Stomach (tissue), 9 donors: ENCODE data around the gene ARHGAP24. TPM values are rescaled to one million over a fixed set of nuclear protein-coding genes. Genes with fewer than 3 reads are reported as not detected.

Source experiments
- DNase-seq, 2 donors: peaks; one replicate each; pipeline versions ENCODE4 v3.0.0 to v3.0.0-alpha.2; 2013 to 2019
- H3K27ac ChIP-seq, 5 donors: fragments of 200-600 bp in 4 of 5; sonication (generic) in 4 of 5; one replicate each; pipeline ENCODE4 v1.5.1; 2013 to 2019; ENCODE audit warnings: mild to moderate bottlenecking in 1 of 5, moderate library complexity in 1 of 5
- H3K27me3 ChIP-seq, 3 donors: fragments of 200-600 bp; sonication (generic); one replicate each; pipeline ENCODE4 v1.5.1; 2017 to 2019; ENCODE audit warnings: mixed run types in 1 of 3
- H3K36me3 ChIP-seq, 4 donors: fragments of 200-600 bp; sonication (generic); 1 replicate in 3 of 4; 2 replicates in 1 of 4; pipeline ENCODE4 v1.5.1; 2016 to 2019
- H3K4me1 ChIP-seq, 4 donors: fragments of 200-600 bp; sonication (generic); one replicate each; pipeline ENCODE4 v1.5.1; 2016 to 2019
- H3K4me3 ChIP-seq, 4 donors: fragments of 200-600 bp; sonication (generic) in 3 of 4; one replicate each; pipeline ENCODE4 v1.5.1; 2016 to 2019; ENCODE audit warnings: mild to moderate bottlenecking in 1 of 4
- H3K9me3 ChIP-seq, 4 donors: fragments of 200-600 bp; sonication (generic); one replicate each; pipeline ENCODE4 v1.5.1; 2016 to 2019
- CTCF ChIP-seq, 7 experiments: fragments of 450-650 bp in 4 of 7; fragments of 200-600 bp in 3 of 7; sonication (generic) in 3 of 7; IDR thresholded peaks; one replicate each; pipeline ENCODE4 v1.5.1; 2016 to 2019; ENCODE audit warnings: antibody characterized with exemption in 7 of 7, control low read depth in 2 of 7, mild to moderate bottlenecking in 1 of 7
- EP300 ChIP-seq: sonication (generic); formaldehyde crosslinking; IDR thresholded peaks from one replicate; pipeline ENCODE4 v1.6.1; 2017; ENCODE audit warnings: antibody characterized with exemption
- POLR2A ChIP-seq, 4 donors: fragments of 450-650 bp; IDR thresholded peaks; one replicate each; pipeline ENCODE4 v1.6.1; 2016; ENCODE audit warnings: antibody characterized with exemption in 4 of 4, control low read depth in 2 of 4, mild to moderate bottlenecking in 1 of 4, moderate library complexity in 1 of 4
- POLR2AphosphoS5 ChIP-seq, 3 donors: sonication (generic); formaldehyde crosslinking; IDR thresholded peaks; one replicate each; pipeline ENCODE4 v1.6.1; 2016; ENCODE audit warnings: antibody characterized with exemption in 3 of 3
- WGBS, 5 donors: extraction: QIAGEN DNeasy Blood & Tissue Kit in 3 of 5; methylation state at CpG; one replicate each; pipeline versions ENCODE4 v1.1.5 to v1.1.7; 2013 to 2018; 5-methylcytosine and 5-hydroxymethylcytosine counted together
- intact Hi-C: fragments of 100-400 bp; cut with DNase I; formaldehyde crosslinking; loops from one replicate; pipeline ENCODE4 v1.15.1; 2023; ENCODE audit warnings: low total_unique reads
- polyA plus RNA-seq, 3 donors: library from polyadenylated mRNA; stranded (reverse); fragments of 200-250 nt; gene quantifications; one replicate each; pipeline ENCODE4 v1.2.3, GENCODE V29; 2013
- total RNA-seq, 5 donors: library from RNA; depleted of rRNA; stranded (reverse); fragments of >200 nt; gene quantifications; one replicate each; pipeline versions ENCODE4 v1.1.0 to v1.2.3, GENCODE V29; 2014 to 2016
- donor health status: healthy with polysubstance abuse.
- donor health status: Bipolar disorder and iron deficiency.
- donor health status: healthy.

The ARHGAP24 gene
- total and polyA plus RNA-seq, 8 donors, result 6.4 to 152 (median 33.5) TPM

GRCh38 chr4:85932500-85933290 lies 457.7 kb downstream of the ARHGAP24 start:
- Histone ChIP-seq H3K4me3 (peak overlapping the region; percentile 29 to 36 (median 32)), H3K27me3 (no peaks in the 10 kb centered on the region), H3K36me3 (no peaks in the 10 kb centered on the region), H3K27ac (peak overlapping the region; percentile 59 to 79 (median 73)), H3K9me3 (no peaks in the 10 kb centered on the region), H3K4me1 (peaks cover 37 to 69% (median 53%) of the 10 kb centered on the region in 4 donors)
- peak; percentile 40 to 59 for DNase-seq
- 18 to 39% (median 21%) methylated on average over 18 of the region's 18 CpGs for WGBS, 5 donors
- TF ChIP-seq POLR2AphosphoS5 (IDR thresholded peaks at IDR 0.05) (no peak), POLR2A (IDR thresholded peaks at IDR 0.05) (no peak), CTCF (IDR thresholded peaks at IDR 0.05) (no peak), EP300 (no peak)
- intact Hi-C loops, result no loop called here

GRCh38 chr4:85933291-85933640 lies 458.3 kb downstream of the ARHGAP24 start:
- Histone ChIP-seq H3K27me3 (no peaks in the 10 kb centered on the region), H3K36me3 (no peaks in the 10 kb centered on the region), H3K27ac (peak overlapping the region; percentile 52 to 79 (median 72)), H3K4me1 (peaks cover 32 to 69% (median 51%) of the 10 kb centered on the region in 4 donors), H3K4me3 (peak overlapping the region in 2 of 4 donors; percentile 34 to 36), H3K9me3 (no peaks in the 10 kb centered on the region)
- intact Hi-C loops, result no loop called here
- DNase-seq, result no peak
- TF ChIP-seq POLR2AphosphoS5 (IDR thresholded peaks at IDR 0.05) (no peak), CTCF (IDR thresholded peaks at IDR 0.05) (no peak), POLR2A (IDR thresholded peaks at IDR 0.05) (no peak), EP300 (no peak)
- 30 to 60% (median 42%) methylated on average over 3 of the region's 3 CpGs for WGBS, 5 donors

- intact Hi-C loops, result no loop called here
- no peak for DNase-seq
Observed at GRCh38 chr4:85937507-85937906, 462.6 kb downstream of the ARHGAP24 start.

GRCh38 chr4:85938062-85938461 lies 463.1 kb downstream of the ARHGAP24 start:
- Histone ChIP-seq H3K27me3 (no peaks in the 10 kb centered on the region), H3K27ac (peak overlapping the region in 1 of 5 donors; percentile 21), H3K36me3 (no peaks in the 10 kb centered on the region), H3K9me3 (no peaks in the 10 kb centered on the region), H3K4me3 (no peak overlapping the region), H3K4me1 (peaks cover 3 to 29% (median 15%) of the 10 kb centered on the region in 4 donors)
- intact Hi-C loops, result no loop called here
- WGBS, 5 donors, result 46 to 74% (median 52%) methylated on average over 5 of the region's 5 CpGs
- no peak for TF ChIP-seq EP300
- TF ChIP-seq POLR2AphosphoS5 (IDR thresholded peaks at IDR 0.05), result no peak
- no peak for TF ChIP-seq CTCF (IDR thresholded peaks at IDR 0.05)
- TF ChIP-seq POLR2A (IDR thresholded peaks at IDR 0.05), result no peak
- DNase-seq, result no peak

More at GRCh38 chr4:85937507-85937906, 462.6 kb downstream of the ARHGAP24 start:
- Histone ChIP-seq H3K9me3 (no peaks in the 10 kb centered on the region), H3K36me3 (no peaks in the 10 kb centered on the region), H3K27ac (no peak overlapping the region), H3K4me1 (peaks cover 9 to 35% (median 21%) of the 10 kb centered on the region in 4 donors), H3K4me3 (no peak overlapping the region), H3K27me3 (no peaks in the 10 kb centered on the region)
- WGBS, 5 donors, result 33 to 66% (median 57%) methylated on average over 2 of the region's 2 CpGs
- TF ChIP-seq EP300 (no peak), CTCF (IDR thresholded peaks at IDR 0.05) (no peak), POLR2A (IDR thresholded peaks at IDR 0.05) (no peak), POLR2AphosphoS5 (IDR thresholded peaks at IDR 0.05) (no peak)
